ENCODE results near the gene MADD.

Gene MADD

DNA sequence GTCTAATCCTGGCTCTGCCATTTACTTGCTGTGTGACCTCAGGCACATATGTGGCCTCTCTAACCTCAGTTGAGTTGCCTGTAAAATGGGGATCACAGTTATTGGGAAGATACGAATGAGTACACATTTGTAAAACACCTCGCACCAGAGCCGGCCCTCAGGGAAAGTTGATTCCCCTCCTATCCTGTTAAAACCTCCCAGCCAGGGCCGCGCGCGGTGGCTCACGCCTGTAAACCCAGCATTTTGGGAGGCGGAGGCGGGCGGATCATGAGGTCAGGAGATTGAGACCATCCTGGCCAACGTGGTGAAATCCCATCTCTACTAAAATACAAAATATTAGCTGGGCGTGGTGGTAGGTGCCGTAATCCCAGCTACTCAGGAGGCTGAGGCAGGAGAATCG is 90.4 kb downstream of the MADD start:
- no peak for DNase-seq

DNA sequence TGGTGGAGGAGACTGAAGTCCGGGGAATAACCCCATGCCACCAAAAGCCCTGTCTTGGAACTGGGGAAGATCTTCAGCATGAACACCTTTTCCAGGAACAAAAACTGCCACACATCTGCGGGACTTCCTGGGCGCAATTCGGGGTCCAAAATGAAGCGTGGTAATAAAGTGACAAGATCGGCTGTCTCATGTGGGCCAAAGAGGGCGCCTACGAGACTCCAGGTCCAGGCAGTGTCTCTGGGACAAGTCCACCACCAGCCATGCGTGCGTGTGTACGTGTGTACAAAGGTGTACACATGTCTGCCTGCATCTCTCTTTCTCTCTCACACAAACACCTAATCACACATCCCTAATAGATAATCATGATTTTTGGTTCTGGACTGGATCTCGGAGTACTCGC is 91.5 kb downstream of the MADD start:
- DNase-seq: no peak

DNA sequence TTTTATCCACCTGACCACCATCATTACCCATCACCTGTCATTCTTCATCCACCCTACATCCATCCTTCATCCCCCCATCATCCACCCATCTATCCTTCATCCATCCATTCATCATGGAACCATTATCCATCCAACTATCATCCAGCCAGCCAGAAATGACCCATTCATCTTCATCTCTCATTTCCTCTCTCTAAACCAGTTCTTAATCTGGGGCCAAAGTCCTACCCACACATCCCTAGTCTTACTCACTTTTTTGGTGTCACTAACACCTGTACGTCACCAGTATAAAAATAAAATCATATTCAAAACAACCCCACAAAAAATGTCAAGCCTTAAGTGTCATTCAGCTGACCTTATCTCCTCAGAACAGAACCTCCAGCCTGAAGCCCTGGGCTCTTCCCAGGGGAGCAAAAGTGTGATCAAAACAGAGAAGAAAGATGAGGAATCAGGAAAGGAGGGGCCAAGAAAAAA is 96.1 kb downstream of the MADD start:
- no peak for DNase-seq

DNA sequence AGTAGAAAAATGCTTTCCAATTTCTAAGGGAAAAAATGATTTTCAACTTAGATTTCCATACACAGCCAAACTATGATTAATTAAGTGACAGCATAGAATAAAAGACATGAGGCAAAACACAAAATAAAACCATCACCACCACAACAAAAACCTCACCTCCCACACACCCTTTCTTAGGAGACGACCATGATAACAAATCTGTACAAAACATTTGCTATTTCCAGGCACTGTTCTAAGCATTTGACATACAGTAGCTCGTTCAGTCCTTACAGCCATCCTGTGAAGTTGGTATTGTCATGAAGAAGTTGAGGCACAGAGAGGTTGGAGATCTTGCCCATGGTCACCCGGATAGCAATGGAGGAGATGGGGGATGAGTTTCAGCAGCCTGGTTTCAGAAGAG is 99.7 kb downstream of the MADD start:
- no peak for DNase-seq

DNA sequence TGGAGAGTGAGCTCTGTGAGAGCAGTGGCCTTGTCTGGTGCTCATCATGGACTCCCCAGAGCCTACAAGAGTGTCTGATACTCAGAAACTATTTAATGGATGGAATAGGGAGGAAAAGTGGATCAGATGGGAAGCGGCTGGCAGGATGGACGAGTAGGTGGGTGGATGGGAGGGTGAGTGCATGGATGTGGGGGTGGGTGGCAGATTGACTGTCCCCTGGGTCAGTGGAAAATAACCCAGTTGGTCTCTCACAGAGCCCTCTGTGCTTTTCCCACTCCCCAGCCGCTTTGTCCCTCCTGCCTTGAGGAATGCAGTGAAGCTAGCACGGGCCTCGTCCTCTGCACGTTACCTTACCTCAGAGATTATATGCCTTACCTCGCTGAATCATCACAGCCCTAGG is 102.5 kb downstream of the MADD start:
- DNase-seq: no peak

DNA sequence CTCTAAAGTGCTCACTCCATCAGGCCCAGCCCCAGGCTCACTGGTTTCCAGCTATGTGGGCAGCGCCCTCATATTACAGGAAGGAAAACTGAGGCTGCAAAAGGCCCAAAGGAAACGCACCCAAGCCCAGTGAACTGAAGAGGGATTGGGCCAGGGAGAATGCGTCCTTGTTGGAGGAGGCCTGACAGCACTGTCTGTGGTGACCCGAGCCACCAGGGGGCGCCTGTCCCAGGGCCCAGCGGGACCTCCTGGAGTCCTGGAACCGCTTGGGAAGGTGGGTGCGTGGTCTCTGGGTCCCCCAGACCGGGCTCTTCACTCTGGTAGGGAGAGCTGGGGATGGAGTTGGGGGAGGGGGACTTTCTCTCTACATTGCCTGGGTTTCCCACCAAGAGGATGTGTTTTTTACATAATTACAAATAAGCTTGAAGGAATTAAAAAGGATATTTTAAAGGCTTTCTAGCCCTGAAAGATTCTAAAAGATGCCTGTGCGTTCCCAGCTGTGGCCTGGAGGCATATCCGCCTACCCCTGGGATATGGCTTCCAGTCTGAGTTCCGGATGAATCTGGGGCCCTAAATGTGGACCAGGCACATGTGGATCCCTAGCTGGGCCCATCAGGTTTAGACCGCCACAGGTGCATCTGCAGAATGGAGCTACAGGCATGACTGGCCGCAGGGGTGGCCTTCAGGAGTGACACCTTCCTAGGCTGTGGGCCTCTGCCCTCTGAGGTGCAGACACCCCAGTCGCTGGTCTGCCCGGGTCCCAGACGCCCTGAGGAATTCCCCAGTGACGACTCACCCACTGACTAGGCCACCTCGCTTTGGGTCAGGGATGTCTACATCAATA is 104.2 kb downstream of the MADD start:
- DNase-seq: peak; percentile 79

DNA sequence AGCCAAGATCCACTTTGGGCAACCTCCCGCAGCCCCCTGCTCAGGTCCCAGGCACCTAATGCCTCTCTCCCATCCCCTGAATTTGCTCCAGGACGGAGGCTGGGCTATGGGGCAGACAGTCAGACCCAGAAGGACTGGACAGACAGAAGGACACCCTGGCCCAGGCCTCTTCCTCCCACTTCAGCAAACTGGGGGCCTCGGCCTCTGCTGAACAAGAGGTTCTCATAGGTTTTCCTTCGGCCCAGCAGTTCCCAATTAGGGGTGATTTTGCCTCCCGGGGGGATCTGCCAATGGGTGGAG is 104.7 kb downstream of the MADD start:
- DNase-seq: no peak

DNA sequence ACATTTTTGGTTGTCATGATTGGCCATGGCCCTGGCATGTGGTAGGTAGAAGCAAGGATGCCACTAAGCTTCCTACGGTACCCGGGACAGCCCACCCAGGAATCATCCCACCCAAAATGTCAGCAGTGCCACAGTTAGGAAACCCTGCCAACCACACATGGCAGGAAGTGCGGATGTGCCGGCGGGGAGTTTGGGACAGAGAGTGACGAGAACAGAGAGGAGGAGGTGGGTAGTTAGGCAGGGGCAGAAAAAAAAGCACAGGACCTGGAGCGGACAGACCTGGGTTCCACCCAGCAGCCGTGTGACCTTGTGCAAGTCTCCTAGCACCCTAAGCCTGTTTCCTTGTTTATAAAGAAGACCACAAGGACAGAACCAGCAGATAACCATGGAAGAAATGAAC is 105.1 kb downstream of the MADD start:
- no peak for DNase-seq

DNA sequence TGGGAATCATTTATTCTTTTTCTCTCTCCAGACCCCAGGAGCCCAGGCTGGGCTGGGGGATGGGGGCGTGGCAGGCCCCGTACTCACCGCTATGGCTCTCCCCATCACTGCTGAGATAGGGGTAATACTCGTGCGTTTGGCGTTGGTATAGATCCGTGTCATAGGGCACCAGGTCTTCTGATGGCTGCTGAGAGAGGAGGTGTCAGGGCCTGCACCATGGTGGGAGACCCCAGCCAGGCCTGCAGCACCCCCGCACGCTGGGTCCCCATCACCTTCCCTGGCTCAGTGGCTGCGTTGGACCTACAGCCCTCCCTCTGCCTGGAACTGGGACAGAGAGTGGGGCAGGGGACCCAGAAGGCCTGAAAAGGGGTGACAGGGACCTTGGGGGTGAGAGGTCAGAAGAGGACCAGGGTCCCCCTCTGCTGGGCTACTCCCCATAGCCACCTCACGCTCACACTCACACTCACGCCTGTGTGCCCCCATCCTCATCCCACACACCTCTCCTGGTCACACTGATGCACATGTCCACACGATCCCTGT is 105.7 kb downstream of the MADD start:
- DNase-seq: no peak

DNA sequence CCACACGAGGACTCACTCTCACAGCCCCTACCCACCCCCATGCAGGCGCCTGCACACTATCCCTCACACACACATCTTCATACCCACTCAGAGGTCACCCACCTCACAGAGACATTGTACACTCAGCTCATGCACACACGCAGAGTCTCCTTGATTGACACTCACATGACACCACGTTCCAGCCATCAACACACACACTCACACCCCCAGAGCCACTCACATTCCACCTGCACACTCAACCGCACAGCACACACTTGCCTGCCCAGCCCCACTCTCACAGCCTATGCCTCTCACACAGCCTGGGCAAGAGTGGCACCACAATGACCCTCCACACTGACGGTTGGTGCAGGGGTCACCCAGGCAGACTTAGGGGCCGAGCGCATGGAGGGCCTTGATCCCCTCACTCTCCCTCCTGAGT is 106.2 kb downstream of the MADD start:
- no peak for DNase-seq

DNA sequence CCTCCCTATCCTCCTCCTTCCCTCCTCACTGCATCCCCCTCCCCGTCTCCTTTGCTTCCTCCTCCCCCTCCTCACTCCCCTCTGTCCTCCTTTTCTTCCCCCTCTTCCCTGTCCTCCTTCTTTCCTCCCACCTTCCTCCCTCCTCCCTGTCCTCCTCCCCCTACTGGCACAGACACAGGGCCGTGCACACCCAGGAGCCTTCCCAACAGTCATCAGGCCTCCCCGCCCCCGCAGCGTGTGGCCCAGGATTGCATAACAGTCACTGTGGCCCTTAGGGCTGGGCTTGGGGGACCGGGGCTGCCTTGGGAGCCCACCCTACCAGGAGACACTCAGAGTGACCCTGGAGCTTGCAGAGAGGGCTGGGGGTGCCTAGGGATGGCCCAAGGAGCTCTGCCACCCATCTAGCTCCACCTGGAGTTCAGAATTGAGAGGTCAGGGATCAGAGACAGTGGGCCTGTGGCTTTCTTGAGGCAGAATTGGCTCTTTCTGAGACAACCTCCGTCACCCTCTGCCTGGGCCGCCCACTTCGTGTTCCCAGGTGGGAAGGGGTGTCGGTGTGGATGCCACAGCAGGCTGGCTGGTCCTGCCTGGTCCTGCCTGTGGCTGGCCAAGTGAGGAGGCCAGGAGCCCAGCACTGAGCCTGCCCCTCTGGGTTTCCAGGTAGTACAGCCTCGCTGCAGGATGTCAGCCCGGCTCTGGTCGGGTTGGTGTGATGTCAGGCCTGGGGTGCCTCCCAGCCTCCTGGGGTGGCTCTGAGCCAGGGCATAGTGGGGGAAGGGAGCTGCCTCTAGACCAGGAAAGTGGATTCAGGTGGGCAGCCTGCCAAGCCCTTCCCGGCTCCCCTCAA is 106.8 kb downstream of the MADD start:
- DNase-seq: no peak

DNA sequence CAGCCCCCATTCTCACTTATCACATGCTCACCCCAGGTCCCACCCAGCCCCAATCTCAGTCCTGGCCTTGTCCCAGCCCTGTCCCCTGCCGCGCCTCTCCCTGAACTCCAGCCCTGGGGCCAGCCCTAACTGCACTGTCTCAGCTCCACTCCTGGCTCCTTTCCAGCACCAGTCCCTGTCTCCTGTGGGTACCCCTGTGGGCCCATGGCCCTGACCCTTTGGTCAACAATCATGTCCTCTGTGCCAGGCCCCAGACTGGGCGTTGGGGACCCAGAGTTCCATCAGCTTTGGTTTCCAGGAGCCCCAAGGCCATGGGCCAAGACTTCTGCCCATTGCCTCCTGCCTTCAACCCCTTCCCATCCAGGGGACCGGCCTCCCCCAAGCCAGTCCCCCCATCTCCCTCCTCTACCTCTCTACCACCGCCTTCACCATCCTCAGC is 107.7 kb downstream of the MADD start:
- DNase-seq: no peak

DNA sequence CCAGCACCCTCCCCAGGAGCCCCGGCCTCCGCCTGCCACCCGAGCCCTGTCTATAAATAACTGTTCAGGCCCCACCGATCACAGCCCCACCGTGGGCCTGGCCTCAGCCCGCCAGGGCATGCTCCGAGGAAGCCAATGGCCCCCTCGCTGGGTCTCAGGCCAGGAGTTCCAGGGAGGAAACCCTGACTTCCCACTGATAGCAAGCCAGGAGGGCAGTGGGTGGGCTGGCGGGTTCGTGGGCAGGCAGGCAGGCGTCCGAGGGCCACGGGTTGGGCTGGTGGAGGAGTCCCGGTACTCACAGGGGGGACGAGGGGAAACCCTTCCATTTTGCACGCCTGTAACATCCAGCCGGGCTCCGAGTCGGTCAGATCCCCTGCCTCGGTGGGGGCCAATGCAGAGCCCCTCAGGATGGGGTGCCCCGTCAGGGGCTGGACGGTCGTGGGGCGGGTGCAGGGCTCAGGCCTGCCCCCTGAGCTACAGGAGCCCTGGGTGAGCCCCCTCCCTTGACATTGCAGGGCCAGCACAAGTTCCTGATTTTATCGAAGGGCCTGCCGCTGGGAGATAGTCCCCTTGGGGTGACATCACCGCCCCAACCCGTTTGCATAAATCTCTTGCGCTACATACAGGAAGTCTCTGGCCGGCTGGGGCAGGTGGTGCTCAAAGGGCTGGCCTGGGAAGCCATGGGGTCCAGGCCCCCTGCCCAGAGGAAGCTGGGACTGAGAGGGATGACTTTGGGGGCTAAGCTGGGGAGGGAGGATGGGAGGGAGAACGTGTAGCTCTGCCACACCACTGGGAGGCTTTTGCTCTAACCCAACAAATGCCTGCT is 108.3 kb downstream of the MADD start, which contains the start of gene SPI1:
TSS of gene SPI1 (minus strand) at position 538 of the 826 bp plus-strand sequence. CDS start at position 344, 194 bp downstream.
- peak; percentile 36 for DNase-seq

DNA sequence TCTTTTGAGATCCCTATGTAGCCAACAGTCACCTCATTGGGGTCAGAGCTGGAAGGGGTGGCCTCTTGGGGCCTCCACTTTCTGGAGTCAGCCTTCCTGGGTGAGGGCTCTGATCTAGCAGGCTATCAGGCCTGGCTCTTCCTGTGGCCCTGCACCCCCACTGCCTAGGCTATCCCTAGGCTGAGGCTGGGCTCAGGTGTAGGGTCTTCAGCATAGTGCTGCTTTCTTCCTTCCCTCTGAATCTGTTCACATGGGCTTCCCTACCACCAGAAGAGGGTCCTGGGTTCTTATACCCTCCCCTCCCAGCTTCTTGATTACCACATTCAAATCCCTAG is 108.9 kb downstream of the MADD start:
- DNase-seq: no peak

DNA sequence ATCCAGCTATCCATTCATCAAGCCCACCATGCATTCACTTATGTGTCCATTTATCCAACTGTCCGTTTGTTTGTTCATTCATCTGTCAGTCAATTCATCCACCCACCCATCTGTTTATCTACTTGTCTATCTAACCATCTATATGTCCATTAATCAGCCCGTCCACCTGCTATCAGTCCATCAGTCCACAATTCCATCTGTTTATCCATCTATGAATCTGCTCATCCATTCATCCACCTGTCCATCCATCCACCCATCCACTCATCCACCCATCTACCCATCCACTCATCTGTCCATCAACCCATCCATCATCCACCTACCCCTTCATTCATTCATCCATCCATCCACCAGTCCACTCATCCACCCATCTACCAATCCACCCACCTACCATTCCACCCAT is 109.4 kb downstream of the MADD start:
- DNase-seq: no peak
